Endothelial cell (in vitro differentiated cells): ENCODE measurements around the gene DEDD. TPM values are rescaled to one million over a fixed set of nuclear protein-coding genes. Genes with fewer than 3 reads are reported as not detected.

Experiments
- DNase-seq: peaks from one replicate; pipeline ENCODE4 v3.0.0; 2021; ENCODE audit warnings: low spot score
- H3K27ac Mint-ChIP-seq: one replicate; pipeline ENCODE4 v1.8.0; 2021; ENCODE audit warnings: mixed read lengths, inconsistent platforms; ENCODE audit not compliant: unreplicated experiment
- H3K27me3 Mint-ChIP-seq: one replicate; pipeline ENCODE4 v1.8.0; 2021; ENCODE audit warnings: mild to moderate bottlenecking, moderate library complexity, mixed read lengths, inconsistent platforms; ENCODE audit not compliant: unreplicated experiment
- H3K36me3 Mint-ChIP-seq: one replicate; pipeline ENCODE4 v1.8.0; 2021; ENCODE audit warnings: mild to moderate bottlenecking, low read depth, mixed read lengths, inconsistent platforms; ENCODE audit not compliant: unreplicated experiment
- H3K4me1 Mint-ChIP-seq: one replicate; pipeline ENCODE4 v1.8.0; 2021; ENCODE audit warnings: mild to moderate bottlenecking, mixed read lengths, inconsistent platforms; ENCODE audit not compliant: unreplicated experiment
- H3K4me3 Mint-ChIP-seq: one replicate; pipeline ENCODE4 v1.8.0; 2021; ENCODE audit warnings: mild to moderate bottlenecking, mixed read lengths, inconsistent platforms; ENCODE audit not compliant: unreplicated experiment
- H3K9me3 Mint-ChIP-seq: one replicate; pipeline ENCODE4 v1.8.0; 2021; ENCODE audit warnings: mixed read lengths, inconsistent platforms; ENCODE audit not compliant: unreplicated experiment
- CTCF ChIP-seq: fragments of 200-600 bp; sonication (generic); IDR thresholded peaks from one replicate; pipeline ENCODE4 v1.5.0; 2021; ENCODE audit warnings: antibody characterized with exemption; ENCODE audit not compliant: unreplicated experiment
- total RNA-seq: library from RNA; stranded (reverse); fragmentation: NEBNext Ultra II Directional; extraction: Animal tissue kit (Norgen Biotek cat#: 25700); gene quantifications from one replicate; pipeline ENCODE4 v1.2.1, GENCODE V29; 2021; ENCODE audit not compliant: unreplicated experiment

Gene DEDD
- total RNA-seq, 1 donor from 2014 or later: 133 TPM

GRCh38 chr1:161164901-161165610, 32.6 kb upstream of the DEDD start:
- peaks cover 35% of the 10 kb centered on the region for H3K4me1 Mint-ChIP-seq
- H3K27me3 Mint-ChIP-seq: peaks cover 12% of the 10 kb centered on the region
- no peak for TF ChIP-seq CTCF
- no peaks in the 10 kb centered on the region for H3K9me3 Mint-ChIP-seq
- peaks cover 28% of the 10 kb centered on the region for H3K36me3 Mint-ChIP-seq
- DNase-seq: no peak
- peak overlapping the region; percentile 82 for H3K27ac Mint-ChIP-seq
- no peak overlapping the region for H3K4me3 Mint-ChIP-seq

DNA sequence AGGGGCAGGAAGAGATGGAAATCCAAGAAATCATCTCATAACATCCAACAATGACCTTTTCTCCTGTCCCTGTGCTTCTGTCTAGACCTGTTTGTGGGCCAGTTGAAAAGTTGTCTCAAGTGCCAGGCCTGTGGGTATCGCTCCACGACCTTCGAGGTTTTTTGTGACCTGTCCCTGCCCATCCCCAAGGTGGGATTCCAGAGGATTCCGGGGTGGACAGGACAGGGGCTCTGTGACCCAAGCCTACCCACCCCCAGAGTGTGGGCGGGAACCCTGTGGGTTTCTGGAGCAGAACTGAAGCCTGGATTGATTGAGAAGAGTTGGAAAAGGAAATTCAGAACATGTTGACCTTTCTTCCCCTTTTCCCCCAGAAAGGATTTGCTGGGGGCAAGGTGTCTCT, 31.3 kb upstream of the DEDD start:
- no peak for DNase-seq
- Mint-ChIP-seq H3K36me3 (peaks cover 25% of the 10 kb centered on the region), H3K4me3 (peak overlapping the region; percentile 53), H3K27ac (peak overlapping the region; percentile 61), H3K27me3 (peaks cover 17% of the 10 kb centered on the region), H3K9me3 (no peaks in the 10 kb centered on the region), H3K4me1 (peaks cover 40% of the 10 kb centered on the region)
- no peak for TF ChIP-seq CTCF

GRCh38 chr1:161162806-161163205, 30.3 kb upstream of the DEDD start:
- Mint-ChIP-seq H3K27me3 (peaks cover 21% of the 10 kb centered on the region), H3K4me3 (peak overlapping the region; percentile 66), H3K27ac (peak overlapping the region; percentile 75), H3K4me1 (peaks cover 49% of the 10 kb centered on the region), H3K9me3 (no peaks in the 10 kb centered on the region), H3K36me3 (peaks cover 30% of the 10 kb centered on the region)
- no peak for DNase-seq
- TF ChIP-seq CTCF: no peak

DNA sequence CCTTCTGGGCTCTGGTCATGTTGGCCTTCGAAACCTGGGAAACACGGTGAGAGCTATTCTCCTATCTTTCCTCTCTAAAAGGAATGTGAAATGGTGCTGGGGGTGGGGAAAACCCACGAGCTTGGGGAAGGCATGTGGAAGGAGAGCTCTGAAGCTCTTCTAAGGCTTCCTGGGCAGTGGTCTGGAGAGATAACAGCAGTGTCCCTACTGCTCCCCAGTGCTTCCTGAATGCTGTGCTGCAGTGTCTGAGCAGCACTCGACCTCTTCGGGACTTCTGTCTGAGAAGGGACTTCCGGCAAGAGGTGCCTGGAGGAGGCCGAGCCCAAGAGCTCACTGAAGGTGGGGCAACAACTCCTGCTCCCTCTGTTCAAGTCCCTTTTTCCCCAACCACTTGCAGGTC, 29.6 kb upstream of the DEDD start:
- peak overlapping the region; percentile 75 for H3K27ac Mint-ChIP-seq
- DNase-seq: no peak
- H3K9me3 Mint-ChIP-seq: no peaks in the 10 kb centered on the region
- peaks cover 21% of the 10 kb centered on the region for H3K27me3 Mint-ChIP-seq
- peaks cover 38% of the 10 kb centered on the region for H3K36me3 Mint-ChIP-seq
- peaks cover 46% of the 10 kb centered on the region for H3K4me1 Mint-ChIP-seq
- peak overlapping the region; percentile 67 for H3K4me3 Mint-ChIP-seq
- TF ChIP-seq CTCF: no peak

GRCh38 chr1:161161652-161162051, 29.2 kb upstream of the DEDD start:
- H3K27ac Mint-ChIP-seq: peak overlapping the region; percentile 75
- no peak for DNase-seq
- peaks cover 43% of the 10 kb centered on the region for H3K4me1 Mint-ChIP-seq
- peaks cover 19% of the 10 kb centered on the region for H3K27me3 Mint-ChIP-seq
- H3K9me3 Mint-ChIP-seq: no peaks in the 10 kb centered on the region
- no peak for TF ChIP-seq CTCF
- peak overlapping the region; percentile 67 for H3K4me3 Mint-ChIP-seq
- H3K36me3 Mint-ChIP-seq: peaks cover 41% of the 10 kb centered on the region
